Heart right ventricle (tissue), 16 donors: ENCODE measurements around the gene EXTL2. TPM values are rescaled to one million over a fixed set of nuclear protein-coding genes. Genes with fewer than 3 reads are reported as not detected.
"Not testable (repeated sequence)": the region's sequence is repeated elsewhere in the genome, so short reads cannot be mapped to it uniquely, and the experiment has no call there.

Source experiments
- ATAC-seq, 8 donors: fragments of 200-7000 bp; cut with Tn5 transposase; one replicate each; pipeline ENCODE4 v1.9.1; 2020; ENCODE audit warnings: mild to moderate bottlenecking in 8 of 8, moderate library complexity in 8 of 8, moderate number of reproducible peaks in 1 of 8
- DNase-seq, 2 donors: peaks; one replicate each; pipeline ENCODE4 v3.0.0-alpha.2; 2020
- H3K27ac ChIP-seq, 10 donors: fragments of 200-600 bp; sonication (generic) in 2 of 10; one replicate each; pipeline versions ENCODE4 v1.5.0 to v1.8.0; 2020 to 2022; ENCODE audit warnings: mild to moderate bottlenecking in 3 of 10
- H3K27me3 ChIP-seq, 7 donors: fragments of 200-600 bp; one replicate each; pipeline ENCODE4 v1.8.0; 2021 to 2022; ENCODE audit warnings: mild to moderate bottlenecking in 2 of 7
- H3K36me3 ChIP-seq, 9 donors: fragments of 200-600 bp; sonication (generic) in 1 of 9; one replicate each; pipeline versions ENCODE4 v1.5.0 to v1.8.0; 2020 to 2022; ENCODE audit warnings: mild to moderate bottlenecking in 2 of 9
- H3K4me1 ChIP-seq, 9 donors: fragments of 200-600 bp; sonication (generic) in 1 of 9; one replicate each; pipeline versions ENCODE4 v1.5.0 to v1.8.0; 2020 to 2022; ENCODE audit warnings: mild to moderate bottlenecking in 4 of 9
- H3K4me3 ChIP-seq, 10 donors: fragments of 200-600 bp; sonication (generic) in 2 of 10; one replicate each; pipeline versions ENCODE4 v1.5.0 to v1.8.0; 2020 to 2022; ENCODE audit warnings: mild to moderate bottlenecking in 7 of 10, moderate library complexity in 2 of 10
- H3K9me3 ChIP-seq, 11 donors: fragments of 200-600 bp in 10 of 11; sonication (generic) in 2 of 11; one replicate each; pipeline versions ENCODE4 v1.5.0 to v1.8.0; 2013 to 2022; ENCODE audit warnings: mild to moderate bottlenecking in 2 of 11, control low read depth in 1 of 11, moderate library complexity in 1 of 11
- CTCF ChIP-seq, 9 donors: fragments of 200-600 bp; sonication (generic) in 2 of 9; IDR thresholded peaks; one replicate each; pipeline versions ENCODE4 v1.5.0 to v1.8.0; 2021 to 2022; ENCODE audit warnings: antibody characterized with exemption in 9 of 9, mild to moderate bottlenecking in 5 of 9, moderate library complexity in 1 of 9
- WGBS, 2 donors: extraction: QIAGEN DNeasy Blood & Tissue Kit; methylation state at CpG; one replicate each; pipeline ENCODE4 v1.1.7; 2013; ENCODE audit warnings: inconsistent platforms in 1 of 2; 5-methylcytosine and 5-hydroxymethylcytosine counted together
- intact Hi-C, 10 donors: fragments of 100-400 bp; cut with DNase I; formaldehyde crosslinking; loops; one replicate each; pipeline versions ENCODE4 v1.11.1 to v1.14.2; 2022
- polyA plus RNA-seq, 2 donors: library from polyadenylated mRNA; stranded (reverse); fragments of 200-250 nt; gene quantifications; one replicate each; pipeline ENCODE4 v1.2.3, GENCODE V29; 2013
- total RNA-seq, 10 donors: library from RNA; stranded (reverse); fragmentation: NEBNext Ultra II Directional in 3 of 10; extraction: Animal tissue kit (Norgen Biotek cat#: 25700) in 3 of 10; gene quantifications; one replicate each; pipeline versions ENCODE4 v1.2.1 to v1.2.4, GENCODE V29; 2021 to 2023
- donor health status: Arrhythmogenic right ventricular cardiomyopathy.
- donor health status: ischemic (EF 13 %, LVEDD 7.1; RV severe dilation, severe dysfunction).
- donor health status: healthy with polysubstance abuse.
- donor health status: DM: no; HTN: yes; CAD: no.
- donor health status: DM: no; HTN: no; CAD: no.
- donor health status: ischemic (EF 25% LVEDD 6.9; RV normal size, moderate dysfunction).
- donor health status: ischemic (EF 25% LVEDD 5.7; RV mildly dilated, moderate dysfunction).
- donor health status: healthy.
- donor health status: DM: yes; HTN: yes; CAD: no.
- donor health status: Ischemic cardiomyopathy.
- donor health status: ischemic (EF 35%, LVEDD 5.7; RV mildly dilated, moderate dysfunction).
- donor health status: nonischemic (EF 11% LVEDD 7.7; RV severe dilation, severe dysfunction).
- donor health status: DM: yes; HTN: yes; CAD: no.
- donor health status: PGD.
- donor health status: ischemic (EF 29% LVEDD 5.4; RV normal size, mild dysfunction).
- donor health status: nonischemic (EF 23%, LVEDD 6.1; RV moderate dilation, normal function).

EXTL2 gene
- total and polyA plus RNA-seq, 12 donors = 5.0 to 12.0 (median 8.2) TPM

- intact Hi-C loops = loop anchor here in 1 of 10 donors (2.0 kb wide), 1 partner anchor 32 kb away; no protein-coding TSS in a partner anchor
- peaks cover 0 to 19% (median 5%) of the 10 kb centered on the region in 9 donors for H3K4me1 ChIP-seq
Observed at GRCh38 chr1:100834777-100835660, 59.6 kb downstream of the EXTL2 start.

GRCh38 chr1:100832694-100833428, 61.8 kb downstream of the EXTL2 start:
- ATAC-seq (no peak), DNase-seq (no peak)
- H3K4me3 ChIP-seq = no peak overlapping the region
- no peaks in the 10 kb centered on the region for H3K27me3 ChIP-seq
- peaks cover 0 to 13% (median 0%) of the 10 kb centered on the region in 11 donors for H3K9me3 ChIP-seq
- H3K27ac ChIP-seq = no peak overlapping the region
- H3K4me1 ChIP-seq = peaks cover 0 to 19% (median 5%) of the 10 kb centered on the region in 9 donors
- 87 to 90% methylated on average over 6 of the region's 6 CpGs for WGBS, 2 donors
- TF ChIP-seq CTCF (IDR thresholded peaks at IDR 0.05) = no peak
- no peaks in the 10 kb centered on the region for H3K36me3 ChIP-seq
- intact Hi-C loops = no loop called here

More at GRCh38 chr1:100834777-100835660, 59.6 kb downstream of the EXTL2 start:
- ATAC-seq (no peak), DNase-seq (no peak)
- Histone ChIP-seq H3K4me3 (no peak overlapping the region), H3K27me3 (no peaks in the 10 kb centered on the region), H3K27ac (peak overlapping the region in 1 of 10 donors; percentile 45), H3K9me3 (peaks cover 0 to 4% (median 0%) of the 10 kb centered on the region in 11 donors), H3K36me3 (no peaks in the 10 kb centered on the region)
- 84% methylated on average over 6 of the region's 6 CpGs for WGBS, 2 donors
- peak in 7 of 9 donors; percentile 10 to 40 (median 29) for TF ChIP-seq CTCF (IDR thresholded peaks at IDR 0.05)

- H3K4me3 ChIP-seq, DNase-seq, ATAC-seq, intact Hi-C loops, H3K4me1 ChIP-seq, H3K36me3 ChIP-seq, H3K27ac ChIP-seq, H3K27me3 ChIP-seq: not testable (repeated sequence)
- 90 to 92% methylated on average over 2 of the region's 2 CpGs for whole genome bisulfite sequencing, 2 donors
- peaks cover 0 to 42% (median 4%) of the 10 kb centered on the region in 11 donors for H3K9me3 ChIP-seq
Observed at GRCh38 chr1:100825666-100826065, 69.0 kb downstream of the EXTL2 start.

Other genes with a start within 250 kb of the EXTL2 start
- gene VCAM1, start 175.1 kb downstream of the EXTL2 start, total RNA-seq = 10 to 100 TPM in 1 of 10 donors, 1 to 10 TPM in 9; 2.2 to 38.5 (median 5.8) TPM
- gene VCAM1, start 175.1 kb downstream of the EXTL2 start, polyA plus RNA-seq = 10 to 100 TPM in 1 of 2 donors, 1 to 10 TPM in 1; 2.8 to 11.7 TPM
- 10 to 100 TPM in 1 of 10 donors, 1 to 10 TPM in 9; 4.0 to 16.2 (median 5.8) TPM for gene SLC30A7, start 1.2 kb upstream of the EXTL2 start, total RNA-seq
- gene SLC30A7, start 1.2 kb upstream of the EXTL2 start, polyA plus RNA-seq = 1 to 10 TPM; 1.7 to 2.6 TPM
- gene DPH5, start 130.9 kb upstream of the EXTL2 start, total RNA-seq = 10 to 100 TPM; 30.6 to 44.3 (median 36.0) TPM
- gene DPH5, start 130.9 kb upstream of the EXTL2 start, polyA plus RNA-seq = 10 to 100 TPM; 26.3 to 29.0 TPM